Left lung (tissue), 10 donors: ENCODE measurements around the gene SLAMF7. TPM values are rescaled to one million over a fixed set of nuclear protein-coding genes. Genes with fewer than 3 reads are reported as not detected.
A peak's percentile ranks its signal among the peaks of the same experiment; 100 is the strongest.

Source experiments
- ATAC-seq: fragments of 200-7000 bp; cut with Tn5 transposase; one replicate; pipeline ENCODE4 v1.9.1; 2020; ENCODE audit warnings: moderate library complexity
- DNase-seq, 4 donors: peaks; one replicate each; pipeline ENCODE4 v3.0.0-alpha.2; 2013 to 2020
- H3K27ac ChIP-seq, 2 donors: fragments of 200-600 bp; sonication (generic) in 1 of 2; one replicate each; pipeline versions ENCODE4 v1.5.0 to v1.8.0; 2020 to 2021
- H3K27me3 ChIP-seq, 2 donors: fragments of 200-600 bp; sonication (generic) in 1 of 2; one replicate each; pipeline versions ENCODE4 v1.5.0 to v1.8.0; 2020 to 2021
- H3K36me3 ChIP-seq, 2 donors: fragments of 200-600 bp; sonication (generic) in 1 of 2; one replicate each; pipeline versions ENCODE4 v1.5.0 to v1.8.0; 2020 to 2021
- H3K4me1 ChIP-seq, 2 donors: fragments of 200-600 bp; one replicate each; pipeline ENCODE4 v1.8.0; 2021
- H3K4me3 ChIP-seq, 2 donors: fragments of 200-600 bp; sonication (generic) in 1 of 2; one replicate each; pipeline versions ENCODE4 v1.5.0 to v1.8.0; 2020 to 2021; ENCODE audit warnings: mild to moderate bottlenecking in 1 of 2
- H3K9me3 ChIP-seq, 2 donors: fragments of 200-600 bp; sonication (generic) in 1 of 2; one replicate each; pipeline versions ENCODE4 v1.5.0 to v1.8.0; 2020 to 2021
- intact Hi-C, 2 donors: fragments of 100-400 bp; cut with DNase I; formaldehyde crosslinking; loops; one replicate each; pipeline versions ENCODE4 v1.11.2 to v1.14.2; 2022
- polyA plus RNA-seq, 6 donors: library from polyadenylated mRNA; unstranded; fragments of 120-200 nt; gene quantifications; one replicate each; pipeline ENCODE4 v1.2.1, GENCODE V29; 2013; ENCODE audit not compliant: insufficient read length in 6 of 6
- total RNA-seq, 2 donors: library from RNA; stranded (reverse); fragmentation: NEBNext Ultra II Directional; extraction: Animal tissue kit (Norgen Biotek cat#: 25700); gene quantifications; one replicate each; pipeline ENCODE4 v1.2.1, GENCODE V29; 2021
- TF ChIP-seq, protein P1 (sequence below), 2 donors: fragments of 200-600 bp; sonication (generic) in 1 of 2; IDR thresholded peaks; one replicate each; pipeline versions ENCODE4 v1.5.0 to v1.8.0; 2021; ENCODE audit warnings: antibody characterized with exemption in 2 of 2
- donor health status: DM: no; HTN: yes; CAD: no.
- donor health status: DM: no; HTN: no; CAD: no.

Gene SLAMF7
- total and polyA plus RNA-seq, 8 donors, result 0.77 to 33.8 (median 1.2) TPM

GRCh38 chr1:160777486-160778089 lies 38.5 kb downstream of the SLAMF7 start:
- Histone ChIP-seq H3K9me3 (no peaks in the 10 kb centered on the region), H3K36me3 (no peaks in the 10 kb centered on the region), H3K27ac (no peak overlapping the region), H3K4me3 (no peak overlapping the region), H3K27me3 (no peaks in the 10 kb centered on the region), H3K4me1 (peaks cover 0 to 10% of the 10 kb centered on the region in 2 donors)
- peak; percentile 68 for ATAC-seq
- TF ChIP-seq, protein P1, sequence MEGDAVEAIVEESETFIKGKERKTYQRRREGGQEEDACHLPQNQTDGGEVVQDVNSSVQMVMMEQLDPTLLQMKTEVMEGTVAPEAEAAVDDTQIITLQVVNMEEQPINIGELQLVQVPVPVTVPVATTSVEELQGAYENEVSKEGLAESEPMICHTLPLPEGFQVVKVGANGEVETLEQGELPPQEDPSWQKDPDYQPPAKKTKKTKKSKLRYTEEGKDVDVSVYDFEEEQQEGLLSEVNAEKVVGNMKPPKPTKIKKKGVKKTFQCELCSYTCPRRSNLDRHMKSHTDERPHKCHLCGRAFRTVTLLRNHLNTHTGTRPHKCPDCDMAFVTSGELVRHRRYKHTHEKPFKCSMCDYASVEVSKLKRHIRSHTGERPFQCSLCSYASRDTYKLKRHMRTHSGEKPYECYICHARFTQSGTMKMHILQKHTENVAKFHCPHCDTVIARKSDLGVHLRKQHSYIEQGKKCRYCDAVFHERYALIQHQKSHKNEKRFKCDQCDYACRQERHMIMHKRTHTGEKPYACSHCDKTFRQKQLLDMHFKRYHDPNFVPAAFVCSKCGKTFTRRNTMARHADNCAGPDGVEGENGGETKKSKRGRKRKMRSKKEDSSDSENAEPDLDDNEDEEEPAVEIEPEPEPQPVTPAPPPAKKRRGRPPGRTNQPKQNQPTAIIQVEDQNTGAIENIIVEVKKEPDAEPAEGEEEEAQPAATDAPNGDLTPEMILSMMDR (IDR thresholded peaks at IDR 0.05), result peak; percentile 35 to 60
- DNase-seq, result peak in 1 of 4 donors; percentile 33
- intact Hi-C loops, result no loop called here

DNA sequence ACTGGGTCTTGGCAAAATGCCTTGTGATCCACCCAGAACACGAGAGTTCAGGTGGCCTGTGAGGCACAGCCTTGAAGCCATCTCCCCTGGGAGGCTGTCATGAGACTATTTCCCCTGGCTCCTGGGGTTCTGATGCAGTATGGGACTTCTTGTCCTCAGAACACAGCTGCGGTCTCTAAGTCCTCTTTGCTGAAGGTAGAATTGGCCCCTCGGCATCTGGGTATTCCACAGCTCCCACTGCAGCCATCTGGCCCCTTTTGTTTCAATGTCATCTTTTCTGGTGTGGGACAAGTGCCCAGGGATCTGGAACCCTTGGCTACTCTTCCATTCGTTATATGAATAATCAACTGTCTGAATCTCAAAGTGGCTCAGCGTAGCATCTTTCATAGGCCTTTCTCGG lies 39.9 kb downstream of the SLAMF7 start:
- H3K36me3 ChIP-seq, result no peaks in the 10 kb centered on the region
- TF ChIP-seq, protein P1 (IDR thresholded peaks at IDR 0.05), result no peak
- no peaks in the 10 kb centered on the region for H3K9me3 ChIP-seq
- ATAC-seq, result no peak
- no peaks in the 10 kb centered on the region for H3K27me3 ChIP-seq
- H3K27ac ChIP-seq, result no peak overlapping the region
- intact Hi-C loops, result no loop called here
- peaks cover 0 to 11% of the 10 kb centered on the region in 2 donors for H3K4me1 ChIP-seq
- no peak for DNase-seq
- H3K4me3 ChIP-seq, result no peak overlapping the region

DNA sequence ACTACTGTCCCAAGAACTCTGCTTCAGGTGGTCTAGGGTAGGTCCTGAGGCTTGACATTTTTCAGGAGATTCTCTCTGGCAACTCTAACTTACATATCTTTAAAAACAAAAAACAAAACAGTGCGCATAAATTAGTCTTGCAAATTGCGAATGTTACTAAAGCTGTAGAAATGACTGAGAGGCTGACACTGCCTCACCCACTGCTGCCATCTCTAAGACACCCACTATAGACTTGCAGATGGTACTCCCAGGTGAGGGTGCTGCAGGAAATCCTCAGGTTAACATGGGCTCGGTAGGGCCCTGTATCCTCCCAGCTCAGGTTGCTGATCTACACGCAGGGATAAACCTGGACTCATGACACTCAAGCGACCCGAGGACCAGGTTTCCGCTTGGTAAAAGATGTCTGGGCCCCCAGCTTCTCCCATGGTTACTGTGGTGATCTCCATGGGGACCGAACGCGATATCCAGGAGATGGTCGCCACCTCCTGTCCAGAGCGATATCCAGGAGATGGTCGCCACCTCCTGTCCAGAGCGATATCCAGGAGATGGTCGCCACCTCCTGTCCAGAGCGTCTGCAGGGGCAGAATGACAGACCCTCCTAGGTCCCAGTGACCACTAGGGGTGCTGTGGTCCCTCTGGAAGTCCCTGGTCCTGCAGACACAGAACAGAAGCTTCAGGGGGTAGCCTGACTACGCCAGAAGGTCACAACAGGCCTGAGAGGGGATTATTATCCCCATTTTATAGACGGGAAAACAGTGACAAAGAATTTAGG lies 40.8 kb downstream of the SLAMF7 start:
- Histone ChIP-seq H3K27me3 (no peaks in the 10 kb centered on the region), H3K4me1 (peaks cover 0 to 11% of the 10 kb centered on the region in 2 donors), H3K27ac (no peak overlapping the region), H3K4me3 (no peak overlapping the region), H3K36me3 (no peaks in the 10 kb centered on the region), H3K9me3 (no peaks in the 10 kb centered on the region)
- intact Hi-C loops, result no loop called here
- no peak for ATAC-seq
- DNase-seq, result no peak
- TF ChIP-seq, protein P1 (IDR thresholded peaks at IDR 0.05), result peak; percentile 21 to 30

GRCh38 chr1:160780398-160780755 lies 41.3 kb downstream of the SLAMF7 start:
- H3K4me3 ChIP-seq, result no peak overlapping the region
- H3K4me1 ChIP-seq, result peaks cover 0 to 11% of the 10 kb centered on the region in 2 donors
- no peaks in the 10 kb centered on the region for H3K27me3 ChIP-seq
- no peak overlapping the region for H3K27ac ChIP-seq
- DNase-seq (peak in 1 of 4 donors; percentile 28), ATAC-seq (peak; percentile 35)
- intact Hi-C loops, result no loop called here
- H3K36me3 ChIP-seq, result no peaks in the 10 kb centered on the region
- TF ChIP-seq, protein P1 (IDR thresholded peaks at IDR 0.05), result no peak
- H3K9me3 ChIP-seq, result no peaks in the 10 kb centered on the region

GRCh38 chr1:160781186-160781766 lies 42.2 kb downstream of the SLAMF7 start:
- no peaks in the 10 kb centered on the region for H3K27me3 ChIP-seq
- H3K9me3 ChIP-seq, result no peaks in the 10 kb centered on the region
- DNase-seq, result peak in 3 of 4 donors; percentile 47 to 86 (median 53)
- H3K4me1 ChIP-seq, result peaks cover 0 to 11% of the 10 kb centered on the region in 2 donors
- ATAC-seq, result peak; percentile 88
- peak overlapping the region; percentile 55 to 65 for H3K27ac ChIP-seq
- intact Hi-C loops, result no loop called here
- no peaks in the 10 kb centered on the region for H3K36me3 ChIP-seq
- no peak overlapping the region for H3K4me3 ChIP-seq
- TF ChIP-seq, protein P1 (IDR thresholded peaks at IDR 0.05), result no peak
